ENCODE measurements around the gene RNF141.

The RNF141 gene

DNA sequence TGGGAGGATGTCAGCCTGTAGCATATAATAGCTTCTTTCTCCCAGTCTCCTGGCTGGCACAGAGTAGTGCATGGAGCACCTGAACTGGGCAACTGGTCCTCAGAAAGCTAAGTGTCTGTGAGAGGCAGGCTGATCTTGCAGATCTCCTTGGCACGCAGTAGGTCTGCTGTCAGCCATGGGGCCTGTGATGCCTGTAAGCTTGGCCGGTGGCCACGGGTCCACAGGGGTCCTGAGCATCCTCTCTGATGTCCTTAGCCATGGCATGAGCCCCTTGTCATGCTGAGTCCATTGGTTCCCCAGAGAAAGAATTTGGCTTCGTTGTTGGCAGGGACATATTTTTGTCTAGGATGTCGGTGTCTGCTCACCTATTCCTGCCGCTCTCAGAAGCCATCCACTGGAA lies 61.0 kb downstream of the RNF141 start:
- DNase-seq: no peak

DNA sequence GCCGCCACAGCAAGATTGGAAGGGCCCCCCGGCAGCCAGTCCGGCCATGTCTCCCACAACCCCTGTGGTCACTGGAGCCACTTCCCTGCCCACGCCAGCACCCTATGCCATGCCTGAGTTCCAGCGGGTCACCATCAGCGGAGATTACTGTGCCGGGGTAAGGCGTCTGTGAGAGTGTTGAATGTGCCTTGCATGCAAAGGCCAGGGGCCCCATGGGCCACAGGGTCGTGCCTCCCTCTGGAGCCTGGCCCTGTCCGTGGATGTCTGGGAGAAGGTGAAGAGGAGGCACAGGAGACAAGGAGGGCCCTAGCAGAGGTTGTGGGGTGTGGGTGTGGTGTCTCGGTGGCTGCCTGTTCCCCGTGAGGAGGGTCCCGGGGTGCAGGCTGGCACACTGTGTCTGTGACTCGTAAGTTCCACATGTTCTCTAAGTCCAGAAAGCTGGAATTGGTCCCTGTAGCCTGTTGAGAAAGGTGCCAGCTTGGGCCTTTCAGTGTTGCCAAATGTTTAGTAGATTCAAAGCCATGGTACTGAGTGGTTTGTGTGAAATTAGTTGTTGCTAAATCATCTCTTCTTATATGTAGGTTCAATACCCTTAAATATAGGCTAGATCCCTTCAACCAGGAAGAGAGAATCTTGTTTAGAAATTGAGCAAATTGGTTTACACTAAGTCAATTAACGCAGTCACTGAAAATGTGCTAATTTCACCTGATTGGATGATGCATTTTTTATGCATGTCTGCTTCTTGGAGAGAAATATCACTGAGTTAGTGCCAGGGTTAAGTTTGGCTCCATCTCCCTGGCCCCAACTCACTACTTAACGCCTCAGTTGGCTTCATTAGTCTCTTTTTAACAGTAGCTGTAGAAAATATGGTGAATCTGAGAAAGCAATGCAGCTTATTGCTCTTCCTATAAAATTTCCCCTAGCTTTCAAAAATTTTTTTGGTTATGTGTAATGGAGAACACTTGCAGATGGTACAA lies 62.1 kb downstream of the RNF141 start:
- DNase-seq: no peak

DNA sequence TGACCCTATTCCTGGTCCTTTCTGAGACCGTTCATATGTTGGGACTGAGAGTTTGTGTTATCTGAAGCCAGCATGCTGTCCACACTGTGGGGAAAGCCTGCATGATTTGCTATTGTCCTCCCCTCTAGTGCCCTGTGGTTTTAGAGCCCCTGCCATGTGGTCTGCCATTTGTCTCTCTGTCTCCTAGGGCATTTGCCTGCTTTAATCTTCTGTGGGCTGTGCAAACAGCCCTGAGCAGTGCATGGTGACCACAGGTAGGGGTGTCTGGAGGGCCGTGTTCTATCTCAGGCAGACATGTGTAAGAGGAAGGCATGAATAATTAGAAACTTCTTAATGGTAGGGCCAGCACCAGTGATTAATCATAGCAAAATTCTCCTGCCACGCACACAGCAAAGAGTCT lies 62.9 kb downstream of the RNF141 start:
- DNase-seq: no peak

DNA sequence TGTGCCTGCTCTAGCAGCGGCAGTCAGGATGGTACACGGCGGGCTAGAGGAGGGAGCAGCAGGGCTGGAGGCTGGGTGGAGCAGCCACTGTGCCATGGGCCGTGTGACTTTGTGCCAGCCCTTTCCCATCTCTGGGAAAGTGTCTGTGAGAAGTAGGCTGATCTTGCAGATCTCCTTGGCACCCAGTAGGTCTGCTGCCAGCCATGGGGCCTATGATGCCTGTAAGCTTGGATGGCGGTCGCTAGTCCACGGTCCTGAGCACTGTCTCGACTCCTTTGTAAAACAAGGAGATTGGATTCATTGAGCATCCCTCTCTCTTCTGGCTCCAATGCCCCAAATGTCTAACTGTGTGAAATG lies 63.3 kb downstream of the RNF141 start:
- no peak for DNase-seq

DNA sequence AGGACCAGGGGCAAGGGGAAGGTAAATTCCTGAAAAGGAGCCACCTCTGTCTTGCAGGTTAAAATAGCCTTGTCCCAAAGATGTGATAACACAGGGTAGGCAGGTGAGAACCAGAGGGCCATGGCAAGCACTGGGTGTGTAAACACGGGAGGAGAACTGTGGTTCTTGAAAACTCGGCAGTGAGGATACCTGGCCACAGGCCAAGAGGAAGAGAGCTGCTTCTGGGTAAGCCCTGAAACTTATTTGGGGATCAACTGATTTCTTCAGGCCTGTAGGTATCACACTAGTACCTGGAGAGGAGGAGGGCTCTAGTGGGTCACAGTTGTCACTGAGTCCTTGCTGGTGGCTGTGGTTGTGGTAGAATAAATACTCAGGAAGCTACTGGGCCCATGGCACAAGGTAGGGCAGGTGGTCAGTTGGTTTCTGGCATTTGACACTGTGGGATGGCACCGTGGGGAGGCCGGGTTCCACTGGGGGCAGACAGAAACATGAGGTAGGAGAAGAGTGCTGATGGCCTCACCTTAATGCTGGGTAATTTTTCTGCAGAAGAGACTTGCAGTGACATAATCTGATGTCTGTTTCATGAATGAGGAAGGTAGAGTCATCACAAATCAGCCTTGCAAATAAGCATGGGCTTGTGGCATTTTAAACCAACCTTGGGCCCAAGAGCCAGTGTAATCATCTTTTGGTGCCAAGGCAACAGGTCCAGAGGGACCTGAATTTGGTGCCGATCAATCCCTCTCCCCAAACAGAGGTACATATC lies 63.9 kb downstream of the RNF141 start:
- DNase-seq: no peak

DNA sequence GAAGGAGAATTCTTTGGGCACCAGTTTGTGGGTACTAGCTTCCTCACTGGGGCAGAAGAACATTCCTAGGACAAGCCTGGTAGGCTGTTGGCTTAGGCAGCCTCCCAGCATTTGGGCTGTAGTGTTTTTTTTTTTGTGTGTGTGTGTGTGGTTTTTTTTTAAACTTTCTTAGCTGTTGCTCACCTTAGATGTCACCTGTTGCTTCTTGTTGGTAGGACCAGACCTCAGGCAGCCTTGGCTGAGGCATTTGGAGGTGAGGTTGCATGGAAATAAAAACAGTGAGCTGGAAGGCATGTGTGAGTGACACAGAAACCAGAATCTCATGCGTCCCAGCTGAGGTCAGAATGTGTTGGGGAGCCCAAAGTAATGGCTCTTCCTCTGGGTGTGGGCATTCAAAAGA lies 64.6 kb downstream of the RNF141 start:
- DNase-seq: no peak

DNA sequence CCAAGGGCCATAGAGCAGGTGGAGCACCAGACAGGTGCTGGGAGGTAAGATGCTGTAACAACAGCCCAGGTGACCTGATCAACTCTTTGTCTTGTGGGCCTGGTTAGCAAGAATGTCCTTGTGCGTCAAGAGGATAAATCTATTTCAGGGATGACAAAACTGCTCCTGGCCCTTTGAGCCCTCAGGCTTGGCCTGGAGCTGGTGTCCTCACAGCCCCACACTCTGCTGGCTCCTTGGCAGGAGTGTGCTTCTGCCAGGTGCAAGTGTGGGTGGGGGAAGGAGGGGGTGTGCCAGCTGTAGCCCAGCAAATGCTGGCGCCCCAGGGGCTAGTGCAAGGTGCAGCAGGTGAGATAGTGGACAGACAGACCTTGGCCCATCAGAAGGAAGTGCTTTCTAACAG lies 66.4 kb downstream of the RNF141 start:
- DNase-seq: no peak

DNA sequence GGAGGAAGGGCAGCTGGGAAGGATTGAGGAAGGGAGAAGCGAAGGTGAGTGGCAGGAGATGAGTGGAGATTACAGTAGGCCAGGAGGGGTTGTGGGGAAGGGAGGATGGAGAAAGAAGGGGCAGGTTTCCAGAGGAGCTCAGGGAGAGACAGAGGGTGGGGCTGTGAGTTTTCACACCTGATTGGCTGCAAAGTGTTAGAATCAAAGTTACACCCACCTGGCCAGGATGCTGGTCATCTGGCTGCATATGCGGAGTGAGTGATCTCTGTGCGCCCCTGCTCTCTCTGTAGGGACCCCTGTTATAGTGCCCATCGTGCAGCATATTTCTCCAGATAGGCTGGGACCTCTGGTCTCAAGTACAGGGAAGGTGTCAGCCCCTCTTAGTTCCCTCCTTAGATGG lies 67.6 kb downstream of the RNF141 start:
- DNase-seq: no peak

DNA sequence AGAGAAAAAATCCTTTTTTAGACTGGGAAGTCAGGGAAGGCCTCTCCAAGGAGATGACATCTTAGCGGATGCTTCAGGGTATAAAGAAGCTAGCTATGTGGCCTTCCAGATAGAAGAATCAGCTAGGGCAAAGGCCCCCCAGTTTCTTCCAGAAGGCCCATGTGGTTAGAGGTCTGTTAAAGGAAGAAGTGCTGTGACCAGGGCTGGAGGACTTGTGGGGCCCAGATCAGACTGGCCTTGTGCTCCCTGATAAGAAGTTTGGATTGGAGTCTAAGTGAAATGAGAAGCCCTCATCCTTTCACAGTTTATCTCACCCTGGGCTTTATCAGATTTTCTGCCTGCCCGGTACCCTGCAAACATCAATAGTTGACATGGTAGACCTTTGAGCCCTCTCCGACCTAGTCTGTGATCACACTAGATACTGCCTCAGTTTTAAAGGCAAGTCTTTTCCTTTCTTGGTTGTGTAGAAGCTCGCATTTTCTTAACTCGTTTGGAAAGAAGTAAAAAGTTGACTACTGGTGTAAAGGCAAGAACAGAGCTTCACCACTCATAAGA lies 78.2 kb downstream of the RNF141 start:
- no peak for DNase-seq
